ENCODE results near the gene C12orf50. TPM values are rescaled to one million over a fixed set of nuclear protein-coding genes. Genes with fewer than 3 reads are reported as not detected.
"Not testable (repeated sequence)": the region's sequence is repeated elsewhere in the genome, so short reads cannot be mapped to it uniquely, and the experiment has no call there.

C12orf50 gene
- total RNA-seq, 6 donors from 2014 or later, result 0.07 to 0.11 TPM; not detected in 4

DNA sequence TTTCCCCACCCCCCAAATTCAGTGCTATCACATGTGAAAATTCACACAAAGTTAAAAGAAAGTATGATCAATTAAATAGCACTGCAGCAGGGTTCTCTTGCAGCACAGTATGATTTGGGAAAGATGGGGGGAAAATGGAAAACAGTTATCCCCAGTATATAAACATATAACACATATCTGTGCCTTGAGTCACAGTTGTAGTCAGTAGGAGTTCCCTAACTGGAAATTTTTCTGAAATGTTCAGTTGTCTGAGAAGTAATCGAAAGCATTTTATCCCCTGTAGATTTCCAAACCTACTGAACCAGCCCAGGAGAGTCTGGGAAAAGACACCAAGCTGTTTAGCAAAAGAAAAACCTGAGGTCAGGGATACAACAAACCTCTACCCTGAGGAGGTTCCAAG lies 47.0 kb downstream of the C12orf50 start:
- Histone ChIP-seq H3K36me3 (no peaks in the 10 kb centered on the region), H3K27ac (no peak overlapping the region), H3K4me1 (no peaks in the 10 kb centered on the region), H3K27me3 (no peaks in the 10 kb centered on the region), H3K4me3 (no peak overlapping the region), H3K9me3 (no peaks in the 10 kb centered on the region)
- DNase-seq (no peak), ATAC-seq (ENCODE audit: low FRiP score in 2 of 2) (no peak)
- TF ChIP-seq EP300 (IDR thresholded peaks at IDR 0.05) (no peak), POLR2A (IDR thresholded peaks at IDR 0.05) (no peak), POLR2AphosphoS5 (IDR thresholded peaks at IDR 0.05) (no peak)
- TF ChIP-seq, protein P1, sequence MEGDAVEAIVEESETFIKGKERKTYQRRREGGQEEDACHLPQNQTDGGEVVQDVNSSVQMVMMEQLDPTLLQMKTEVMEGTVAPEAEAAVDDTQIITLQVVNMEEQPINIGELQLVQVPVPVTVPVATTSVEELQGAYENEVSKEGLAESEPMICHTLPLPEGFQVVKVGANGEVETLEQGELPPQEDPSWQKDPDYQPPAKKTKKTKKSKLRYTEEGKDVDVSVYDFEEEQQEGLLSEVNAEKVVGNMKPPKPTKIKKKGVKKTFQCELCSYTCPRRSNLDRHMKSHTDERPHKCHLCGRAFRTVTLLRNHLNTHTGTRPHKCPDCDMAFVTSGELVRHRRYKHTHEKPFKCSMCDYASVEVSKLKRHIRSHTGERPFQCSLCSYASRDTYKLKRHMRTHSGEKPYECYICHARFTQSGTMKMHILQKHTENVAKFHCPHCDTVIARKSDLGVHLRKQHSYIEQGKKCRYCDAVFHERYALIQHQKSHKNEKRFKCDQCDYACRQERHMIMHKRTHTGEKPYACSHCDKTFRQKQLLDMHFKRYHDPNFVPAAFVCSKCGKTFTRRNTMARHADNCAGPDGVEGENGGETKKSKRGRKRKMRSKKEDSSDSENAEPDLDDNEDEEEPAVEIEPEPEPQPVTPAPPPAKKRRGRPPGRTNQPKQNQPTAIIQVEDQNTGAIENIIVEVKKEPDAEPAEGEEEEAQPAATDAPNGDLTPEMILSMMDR (IDR thresholded peaks at IDR 0.05), result no peak
- WGBS, 2 donors, result 88 to 89% methylated on average over 1 of the region's 1 CpG

DNA sequence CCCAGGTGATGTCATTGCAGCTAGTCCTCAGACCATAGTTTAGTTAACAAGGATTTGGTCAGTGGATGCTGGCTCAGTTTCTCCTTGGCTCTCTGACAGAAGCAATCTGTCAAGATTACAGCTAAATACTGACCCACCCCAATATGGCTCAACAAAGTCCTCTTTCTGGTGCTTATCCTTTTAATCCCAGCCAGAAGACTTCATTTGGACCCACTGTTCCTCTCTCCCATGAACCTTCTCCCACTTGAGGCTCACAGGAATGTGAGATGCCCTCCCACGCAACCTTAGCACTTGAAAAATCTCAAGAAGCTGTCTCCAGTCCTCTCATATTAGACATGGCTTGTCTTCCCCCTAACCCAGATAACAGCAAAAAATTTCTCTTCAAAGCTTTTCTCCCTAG lies 47.7 kb downstream of the C12orf50 start:
- no peaks in the 10 kb centered on the region for H3K9me3 ChIP-seq
- no peaks in the 10 kb centered on the region for H3K27me3 ChIP-seq
- DNase-seq (no peak), ATAC-seq (ENCODE audit: low FRiP score in 2 of 2) (no peak)
- no peaks in the 10 kb centered on the region for H3K36me3 ChIP-seq
- H3K27ac ChIP-seq, result no peak overlapping the region
- no peak for TF ChIP-seq POLR2A (IDR thresholded peaks at IDR 0.05)
- no peak for TF ChIP-seq EP300 (IDR thresholded peaks at IDR 0.05)
- TF ChIP-seq POLR2AphosphoS5 (IDR thresholded peaks at IDR 0.05), result no peak
- TF ChIP-seq, protein P1 (IDR thresholded peaks at IDR 0.05), result no peak
- H3K4me3 ChIP-seq, result no peak overlapping the region
- no peaks in the 10 kb centered on the region for H3K4me1 ChIP-seq
- WGBS, 2 donors, result 62 to 71% methylated on average over 1 of the region's 1 CpG

DNA sequence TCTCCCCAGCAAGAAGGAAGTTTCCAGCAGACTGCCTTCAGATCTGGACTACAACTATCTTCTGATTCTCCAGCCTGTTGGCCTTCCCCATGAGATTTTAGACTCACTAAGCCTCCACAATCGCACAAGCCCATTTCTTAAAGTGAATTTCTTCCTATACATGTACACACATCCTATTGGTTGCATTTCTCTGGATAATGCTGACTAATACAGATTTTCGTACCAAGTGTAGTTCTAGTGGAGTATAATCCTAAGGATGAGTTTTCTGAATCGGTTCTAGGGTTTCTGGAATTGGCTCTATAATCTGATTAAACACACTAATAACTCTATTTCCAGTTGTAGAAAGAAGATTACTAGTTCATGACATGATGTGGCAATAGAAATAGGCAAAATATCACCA lies 53.3 kb downstream of the C12orf50 start:
- Histone ChIP-seq H3K4me3 (no peak overlapping the region), H3K27ac (no peak overlapping the region), H3K9me3 (no peaks in the 10 kb centered on the region), H3K4me1 (no peaks in the 10 kb centered on the region), H3K36me3 (no peaks in the 10 kb centered on the region), H3K27me3 (no peaks in the 10 kb centered on the region)
- TF ChIP-seq POLR2AphosphoS5 (IDR thresholded peaks at IDR 0.05), result no peak
- TF ChIP-seq EP300 (IDR thresholded peaks at IDR 0.05), result no peak
- no peak for DNase-seq
- no peak for ATAC-seq (ENCODE audit: low FRiP score in 2 of 2)
- 86 to 87% methylated on average over 3 of the region's 3 CpGs for WGBS, 2 donors

DNA sequence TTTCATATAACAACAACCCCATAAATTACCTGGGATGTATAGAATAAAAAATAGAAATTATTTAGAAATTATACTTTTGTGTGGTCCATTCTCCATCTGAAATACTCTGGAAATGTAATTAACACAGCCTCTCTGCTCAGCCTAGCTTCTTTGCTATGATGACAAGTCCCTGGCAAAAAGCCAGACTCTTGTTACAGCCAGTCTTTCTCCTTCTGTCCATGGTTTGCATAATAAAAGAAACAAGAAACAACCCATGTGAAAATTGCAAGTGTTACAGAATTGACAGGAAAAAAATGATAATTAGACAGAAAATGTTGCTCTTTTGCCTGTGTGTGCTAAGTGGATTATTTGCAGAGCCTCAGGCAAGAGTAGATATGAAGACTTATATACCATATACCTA lies 61.3 kb downstream of the C12orf50 start:
- TF ChIP-seq POLR2AphosphoS5 (IDR thresholded peaks at IDR 0.05), result no peak
- TF ChIP-seq EP300 (IDR thresholded peaks at IDR 0.05), result no peak
- TF ChIP-seq POLR2A (IDR thresholded peaks at IDR 0.05), result no peak
- TF ChIP-seq, protein P1 (IDR thresholded peaks at IDR 0.05), result no peak
- H3K36me3 ChIP-seq, result no peaks in the 10 kb centered on the region
- no peak overlapping the region for H3K27ac ChIP-seq
- no peak for ATAC-seq (ENCODE audit: low FRiP score in 2 of 2)
- no peaks in the 10 kb centered on the region for H3K27me3 ChIP-seq
- DNase-seq, result no peak
- no peaks in the 10 kb centered on the region for H3K4me1 ChIP-seq
- no peaks in the 10 kb centered on the region for H3K9me3 ChIP-seq
- H3K4me3 ChIP-seq, result no peak overlapping the region

DNA sequence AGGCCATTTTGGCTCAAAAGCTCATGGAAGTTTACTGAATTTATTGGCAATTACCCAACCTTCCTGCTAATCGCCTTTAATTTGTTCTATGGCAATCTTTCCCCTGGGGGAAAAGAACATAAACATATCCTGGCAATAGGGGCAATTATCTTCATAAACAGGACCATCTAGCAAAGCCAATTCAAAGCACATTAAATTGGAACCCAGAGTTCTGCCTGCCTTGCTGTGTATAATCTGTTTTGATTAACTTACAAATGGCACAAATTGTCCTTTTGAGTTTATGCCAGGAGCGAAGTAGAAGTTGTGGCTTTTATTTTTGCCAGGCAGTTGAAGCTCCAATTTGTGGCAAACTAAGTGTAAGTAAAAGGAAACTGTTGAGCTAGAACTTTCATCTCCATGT lies 68.6 kb downstream of the C12orf50 start:
- H3K9me3 ChIP-seq, result no peaks in the 10 kb centered on the region
- H3K4me1 ChIP-seq, result no peaks in the 10 kb centered on the region
- ATAC-seq (ENCODE audit: low FRiP score in 2 of 2) (no peak), DNase-seq (no peak)
- H3K4me3 ChIP-seq, result no peak overlapping the region
- TF ChIP-seq POLR2AphosphoS5 (IDR thresholded peaks at IDR 0.05), result no peak
- no peak for TF ChIP-seq EP300 (IDR thresholded peaks at IDR 0.05)
- no peak for TF ChIP-seq POLR2A (IDR thresholded peaks at IDR 0.05)
- TF ChIP-seq, protein P1 (IDR thresholded peaks at IDR 0.05), result no peak
- no peak overlapping the region for H3K27ac ChIP-seq
- H3K27me3 ChIP-seq, result no peaks in the 10 kb centered on the region
- no peaks in the 10 kb centered on the region for H3K36me3 ChIP-seq
- 48 to 76% methylated on average over 2 of the region's 2 CpGs for WGBS, 2 donors

DNA sequence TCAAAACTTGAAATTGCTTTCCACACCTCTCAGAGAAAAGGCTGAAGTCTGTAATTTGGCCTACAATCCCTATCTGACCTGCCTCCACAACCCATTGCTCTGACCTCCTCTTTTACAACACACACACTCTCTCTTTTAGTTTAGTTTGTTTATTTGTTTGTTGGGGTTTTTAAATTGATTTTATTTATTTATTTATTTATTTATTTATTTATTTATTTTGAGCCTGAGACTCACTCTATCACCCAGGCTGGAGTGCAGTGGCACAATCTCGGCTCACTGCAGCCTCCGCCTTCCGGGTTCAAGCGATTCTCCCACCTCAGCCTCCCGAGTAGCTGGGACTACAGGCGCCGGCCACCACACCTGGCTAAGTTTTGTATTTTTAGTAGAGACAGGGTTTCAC lies 75.2 kb downstream of the C12orf50 start:
- not testable (repeated sequence) for H3K4me3 ChIP-seq; H3K36me3 ChIP-seq; H3K4me1 ChIP-seq; H3K9me3 ChIP-seq; H3K27me3 ChIP-seq; ATAC-seq (ENCODE audit: low FRiP score in 2 of 2); H3K27ac ChIP-seq
- DNase-seq, result peak in 1 of 2 donors; percentile 14
- WGBS, 2 donors, result 90 to 97% methylated on average over 7 of the region's 7 CpGs

Data from upper lobe of left lung (tissue), 6 donors.